ENCODE measurements around the gene SLC18A3. TPM values are rescaled to one million over a fixed set of nuclear protein-coding genes. Genes with fewer than 3 reads are reported as not detected.

The SLC18A3 gene
- polyA plus RNA-seq, 1 of the 3 experiments (the other 2 are of a cell fraction), result 1.7 TPM

DNA sequence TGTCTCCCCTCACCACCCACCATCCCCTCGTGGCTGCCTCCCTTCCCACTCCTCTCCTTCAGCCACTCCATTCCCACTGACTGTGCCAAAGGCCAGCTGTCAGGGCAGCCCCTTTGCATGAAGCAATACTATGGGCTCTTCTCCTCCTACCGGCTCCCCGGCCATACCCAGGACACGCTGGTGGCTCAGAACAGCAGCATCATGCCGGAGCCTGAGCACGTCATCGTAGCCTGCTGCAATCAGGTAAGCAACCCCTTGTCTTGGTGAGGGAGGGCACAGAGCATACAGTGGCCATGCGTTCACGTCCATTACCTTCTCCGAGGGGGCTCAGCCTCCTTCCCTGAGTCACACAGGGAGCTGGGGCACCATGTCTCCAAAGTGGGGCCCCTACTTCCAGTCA lies 15.3 kb downstream of the SLC18A3 start:
- CTCF ChIA-PET, result no interaction called here

GRCh38 chr10:49627038-49627437 lies 16.9 kb downstream of the SLC18A3 start:
- 66% methylated on average over 7 of the region's 7 CpGs for WGBS (ENCODE audit: low lambda C conversion rate)
- no peak overlapping the region for H3K4me2 ChIP-seq
- CTCF ChIA-PET, result no interaction called here
- no peaks in the 10 kb centered on the region for H4K20me1 ChIP-seq (ENCODE audit: insufficient read depth)
- no peak overlapping the region for H2AFZ ChIP-seq (ENCODE audit: low read depth)
- peaks cover 0 to 21% of the 10 kb centered on the region in 2 experiments; a peak in 2 of 4 replicates for H3K4me1 ChIP-seq (ENCODE audit: control insufficient read depth in 1 of 2, insufficient read depth in 2 of 2, low read depth in 1 of 2, low read length in 1 of 2)
- H3K9ac ChIP-seq, result no peak overlapping the region
- no peaks in the 10 kb centered on the region for H3K27me3 ChIP-seq (ENCODE audit: insufficient read depth)
- H3K9me3 ChIP-seq, result no peaks in the 10 kb centered on the region
- no peaks in the 10 kb centered on the region for H3F3A ChIP-seq (replicated peaks; ENCODE audit: insufficient read depth)
- H3K9me2 ChIP-seq, result no peaks in the 10 kb centered on the region
- POLR2A ChIA-PET, result no interaction called here
- H3K27ac ChIP-seq (ENCODE audit: low read depth in 2 of 2, low read length in 1 of 2), result no peak overlapping the region
- DNase-seq, result no peak
- H3K4me3 ChIP-seq (ENCODE audit: low read depth in 2 of 2, low read length in 1 of 2), result no peak overlapping the region
- H3K36me3 ChIP-seq (replicated peaks in 1 of 2; ENCODE audit: control insufficient read depth in 1 of 2, insufficient read depth in 2 of 2, low read length in 1 of 2), result no peaks in the 10 kb centered on the region
- no peaks in the 10 kb centered on the region for H3K79me2 ChIP-seq (ENCODE audit: insufficient read depth)
- TF ChIP-seq ELF1 (IDR thresholded peaks at IDR 0.05) (no peak), GABPA (IDR thresholded peaks at IDR 0.05; ENCODE audit: low read depth) (no peak), JUND (IDR thresholded peaks at IDR 0.05) (no peak), TAF1 (IDR thresholded peaks at IDR 0.05; ENCODE audit: borderline replicate concordance, low read depth, low read length) (no peak), RXRA (IDR thresholded peaks at IDR 0.05; ENCODE audit: borderline replicate concordance, low read depth) (no peak), NFIC (IDR thresholded peaks at IDR 0.05; ENCODE audit: borderline replicate concordance) (no peak), SIN3A (IDR thresholded peaks at IDR 0.05; ENCODE audit: borderline replicate concordance, low read depth, low read length) (no peak), CHD2 (IDR thresholded peaks at IDR 0.05; ENCODE audit: low read length, partially characterized antibody) (no peak), SMC3 (IDR thresholded peaks at IDR 0.05; ENCODE audit: low read depth, low read length) (no peak), GATA2 (CRISPR knock-in tag; IDR thresholded peaks at IDR 0.05) (no peak), RAD21 (IDR thresholded peaks at IDR 0.05; ENCODE audit: low read length) (no peak), CTCF (IDR thresholded peaks at IDR 0.05) (no peak), EP300 (IDR thresholded peaks at IDR 0.05; ENCODE audit: borderline replicate concordance in 1 of 2, low read depth in 1 of 2, low read length in 1 of 2) (no peak), MXI1 (IDR thresholded peaks at IDR 0.05; ENCODE audit: low read depth, low read length) (no peak), FOSL2 (IDR thresholded peaks at IDR 0.05; ENCODE audit: borderline replicate concordance, low read depth) (no peak)
- TF ChIP-seq, protein P1, sequence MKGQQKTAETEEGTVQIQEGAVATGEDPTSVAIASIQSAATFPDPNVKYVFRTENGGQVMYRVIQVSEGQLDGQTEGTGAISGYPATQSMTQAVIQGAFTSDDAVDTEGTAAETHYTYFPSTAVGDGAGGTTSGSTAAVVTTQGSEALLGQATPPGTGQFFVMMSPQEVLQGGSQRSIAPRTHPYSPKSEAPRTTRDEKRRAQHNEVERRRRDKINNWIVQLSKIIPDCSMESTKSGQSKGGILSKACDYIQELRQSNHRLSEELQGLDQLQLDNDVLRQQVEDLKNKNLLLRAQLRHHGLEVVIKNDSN (IDR thresholded peaks at IDR 0.05; ENCODE audit: borderline replicate concordance, low read depth), result no peak

More for the DNA sequence above, 15.3 kb downstream of the SLC18A3 start:
- WGBS (ENCODE audit: low lambda C conversion rate), result 54% methylated on average over 7 of the region's 10 CpGs
- POLR2A ChIA-PET, result no interaction called here
- Histone ChIP-seq H3K27ac (ENCODE audit: low read depth in 2 of 2, low read length in 1 of 2) (no peak overlapping the region), H2AFZ (ENCODE audit: low read depth) (no peak overlapping the region), H3K4me2 (no peak overlapping the region), H3K79me2 (ENCODE audit: insufficient read depth) (no peaks in the 10 kb centered on the region), H3K9me3 (no peaks in the 10 kb centered on the region), H3K4me3 (ENCODE audit: low read depth in 2 of 2, low read length in 1 of 2) (no peak overlapping the region), H3F3A (replicated peaks; ENCODE audit: insufficient read depth) (no peaks in the 10 kb centered on the region), H3K9ac (no peak overlapping the region), H3K36me3 (replicated peaks in 1 of 2; ENCODE audit: control insufficient read depth in 1 of 2, insufficient read depth in 2 of 2, low read length in 1 of 2) (no peaks in the 10 kb centered on the region), H3K9me2 (no peaks in the 10 kb centered on the region), H3K4me1 (ENCODE audit: control insufficient read depth in 1 of 2, insufficient read depth in 2 of 2, low read depth in 1 of 2, low read length in 1 of 2) (peaks cover 0 to 37% of the 10 kb centered on the region in 2 experiments; a peak in 2 of 4 replicates), H3K27me3 (ENCODE audit: insufficient read depth) (no peaks in the 10 kb centered on the region), H4K20me1 (ENCODE audit: insufficient read depth) (no peaks in the 10 kb centered on the region)
- TF ChIP-seq, protein P2, sequence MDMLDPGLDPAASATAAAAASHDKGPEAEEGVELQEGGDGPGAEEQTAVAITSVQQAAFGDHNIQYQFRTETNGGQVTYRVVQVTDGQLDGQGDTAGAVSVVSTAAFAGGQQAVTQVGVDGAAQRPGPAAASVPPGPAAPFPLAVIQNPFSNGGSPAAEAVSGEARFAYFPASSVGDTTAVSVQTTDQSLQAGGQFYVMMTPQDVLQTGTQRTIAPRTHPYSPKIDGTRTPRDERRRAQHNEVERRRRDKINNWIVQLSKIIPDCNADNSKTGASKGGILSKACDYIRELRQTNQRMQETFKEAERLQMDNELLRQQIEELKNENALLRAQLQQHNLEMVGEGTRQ (IDR thresholded peaks at IDR 0.05; ENCODE audit: borderline replicate concordance, low read depth, low read length), result no peak
- no peak for TF ChIP-seq RCOR1 (IDR thresholded peaks at IDR 0.05; ENCODE audit: low read length)
- no peak for TF ChIP-seq YY1 (IDR thresholded peaks at IDR 0.05; ENCODE audit: low read depth)
- TF ChIP-seq FOSL2 (IDR thresholded peaks at IDR 0.05; ENCODE audit: borderline replicate concordance, low read depth), result no peak
- no peak for TF ChIP-seq NFIC (IDR thresholded peaks at IDR 0.05; ENCODE audit: borderline replicate concordance)
- TF ChIP-seq EZH2phosphoT487 (IDR thresholded peaks at IDR 0.05; ENCODE audit: borderline replicate concordance, low read depth), result no peak
- TF ChIP-seq GABPA (IDR thresholded peaks at IDR 0.05; ENCODE audit: low read depth), result no peak
- TF ChIP-seq ZBTB33 (IDR thresholded peaks at IDR 0.05; ENCODE audit: borderline replicate concordance, low read depth), result no peak
- TF ChIP-seq TCF12 (IDR thresholded peaks at IDR 0.05), result no peak
- TF ChIP-seq, protein P3, sequence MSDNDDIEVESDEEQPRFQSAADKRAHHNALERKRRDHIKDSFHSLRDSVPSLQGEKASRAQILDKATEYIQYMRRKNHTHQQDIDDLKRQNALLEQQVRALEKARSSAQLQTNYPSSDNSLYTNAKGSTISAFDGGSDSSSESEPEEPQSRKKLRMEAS (IDR thresholded peaks at IDR 0.05; ENCODE audit: low read depth), result no peak
- no peak for DNase-seq
